Activated CD8-positive, alpha-beta T cell treated with anti-CD3 and anti-CD28 coated beads for 36 hours (primary cell): Measurements from ENCODE around the gene PPP1R1A. TPM values are rescaled to one million over a fixed set of nuclear protein-coding genes. Genes with fewer than 3 reads are reported as not detected.

Source experiments
- ATAC-seq: fragments of 200-7000 bp; cut with Tn5 transposase; one replicate; pipeline ENCODE4 v1.10.0; 2021; ENCODE audit warnings: mild to moderate bottlenecking, moderate library complexity
- CTCF ChIA-PET: fragments of 350-600 bp; sonication (Branson Sonifier 250); formaldehyde crosslinking; loops from one replicate; lab custom pipeline; 2021; ENCODE audit warnings: antibody characterized with exemption; lab: Charles Lee
- POLR2A ChIA-PET: fragments of 350-600 bp; sonication (Branson Sonifier 250); formaldehyde crosslinking; loops from one replicate; lab custom pipeline; 2021; ENCODE audit warnings: antibody characterized with exemption; lab: Charles Lee
- DNase-seq: peaks from one replicate; pipeline ENCODE4 v3.0.0-alpha.2; 2020
- H3K27ac Mint-ChIP-seq: one replicate; pipeline ENCODE4 v1.8.0; 2021; ENCODE audit warnings: mild to moderate bottlenecking, mixed read lengths
- H3K27me3 Mint-ChIP-seq: one replicate; pipeline ENCODE4 v1.8.0; 2021; ENCODE audit warnings: mixed read lengths
- H3K36me3 Mint-ChIP-seq: one replicate; pipeline ENCODE4 v1.8.0; 2021; ENCODE audit warnings: low read depth, mixed read lengths
- H3K4me1 Mint-ChIP-seq: one replicate; pipeline ENCODE4 v1.8.0; 2021; ENCODE audit warnings: low read depth, mixed read lengths
- H3K4me3 Mint-ChIP-seq: one replicate; pipeline ENCODE4 v1.8.0; 2021; ENCODE audit warnings: mild to moderate bottlenecking, moderate library complexity, mixed read lengths
- H3K9me3 Mint-ChIP-seq: one replicate; pipeline ENCODE4 v1.8.0; 2021; ENCODE audit warnings: mixed read lengths
- CTCF ChIP-seq: fragments of 200-600 bp; IDR thresholded peaks from one replicate; pipeline ENCODE4 v1.8.0; 2022; ENCODE audit warnings: antibody characterized with exemption, mild to moderate bottlenecking
- intact Hi-C: fragments of 100-400 bp; cut with micrococcal nuclease; formaldehyde crosslinking; loops from one replicate; pipeline ENCODE4 v1.10.0; 2022
- total RNA-seq, 2 experiments: library from RNA; stranded (reverse); gene quantifications; one replicate each; pipeline ENCODE4 v1.2.3, GENCODE V29; 2021

The PPP1R1A gene
- total RNA-seq, 2 experiments from 2014 or later = not detected

DNA sequence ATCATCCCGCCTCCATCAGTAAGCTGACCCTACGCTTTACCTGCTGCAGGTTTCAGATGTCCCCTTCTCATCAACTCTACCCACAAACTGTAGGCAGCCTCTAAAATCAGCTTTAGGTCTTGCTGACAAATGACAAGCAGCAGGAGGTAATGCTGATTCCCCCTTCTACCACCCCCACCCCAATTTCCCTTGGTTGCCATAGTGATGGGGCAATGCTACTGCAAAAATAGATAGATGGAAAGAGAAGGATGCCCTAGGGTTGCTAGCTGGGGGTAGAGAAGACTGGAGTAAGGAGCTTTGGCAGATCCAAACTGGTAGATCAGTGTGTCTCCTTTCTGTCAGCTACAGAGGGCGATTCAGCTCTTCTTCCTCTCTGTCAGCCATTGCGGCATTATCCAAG lies 58.9 kb downstream of the PPP1R1A start:
- CTCF ChIA-PET = interaction anchor here (1.3 to 1.7 kb wide), 3 partner anchors 31 to 50 kb away, joined by 3 to 6 read pairs (median 3); no protein-coding TSS in a partner anchor
- intact Hi-C loops = no loop called here

More for the DNA sequence above, 58.9 kb downstream of the PPP1R1A start:
- H3K27ac Mint-ChIP-seq = no peak overlapping the region
- H3K27me3 Mint-ChIP-seq = no peaks in the 10 kb centered on the region
- H3K4me1 Mint-ChIP-seq = peaks cover 4% of the 10 kb centered on the region
- ATAC-seq = no peak
- no peaks in the 10 kb centered on the region for H3K9me3 Mint-ChIP-seq
- TF ChIP-seq CTCF = no peak
- H3K4me3 Mint-ChIP-seq = no peak overlapping the region
- POLR2A ChIA-PET = interaction anchor here (0.7 kb wide), 1 partner anchor 20 kb away, joined by 3 read pairs; the partner anchor contains the start of gene PDE1B
- DNase-seq = no peak
- peaks cover 39% of the 10 kb centered on the region for H3K36me3 Mint-ChIP-seq

Other genes with a start within 250 kb of the PPP1R1A start
- gene GPR84, start 224.2 kb downstream of the PPP1R1A start, total RNA-seq = not detected
- 1 to 10 TPM; 1.1 to 2.5 TPM for gene ZNF385A, start 203.9 kb downstream of the PPP1R1A start, total RNA-seq
- 10 to 100 TPM; 35.2 to 36.6 TPM for gene ITGA5, start 169.4 kb downstream of the PPP1R1A start, total RNA-seq
- gene GTSF1, start 115.1 kb downstream of the PPP1R1A start, total RNA-seq = 1 to 10 TPM; 6.9 to 9.4 TPM
- 10 to 100 TPM; 87.6 to 92.9 TPM for gene NCKAP1L, start 90.9 kb downstream of the PPP1R1A start, total RNA-seq
- 1 to 10 TPM; 5.2 to 5.6 TPM for gene PDE1B, start 39.1 kb downstream of the PPP1R1A start, total RNA-seq
- gene LACRT, start 46.2 kb upstream of the PPP1R1A start, total RNA-seq = not detected
- gene DCD, start 59.7 kb upstream of the PPP1R1A start, total RNA-seq = not detected